ENCODE results near the gene LMNTD1.
"Not testable (repeated sequence)": the region's sequence is repeated elsewhere in the genome, so short reads cannot be mapped to it uniquely, and the experiment has no call there.

Gene LMNTD1, protein sequence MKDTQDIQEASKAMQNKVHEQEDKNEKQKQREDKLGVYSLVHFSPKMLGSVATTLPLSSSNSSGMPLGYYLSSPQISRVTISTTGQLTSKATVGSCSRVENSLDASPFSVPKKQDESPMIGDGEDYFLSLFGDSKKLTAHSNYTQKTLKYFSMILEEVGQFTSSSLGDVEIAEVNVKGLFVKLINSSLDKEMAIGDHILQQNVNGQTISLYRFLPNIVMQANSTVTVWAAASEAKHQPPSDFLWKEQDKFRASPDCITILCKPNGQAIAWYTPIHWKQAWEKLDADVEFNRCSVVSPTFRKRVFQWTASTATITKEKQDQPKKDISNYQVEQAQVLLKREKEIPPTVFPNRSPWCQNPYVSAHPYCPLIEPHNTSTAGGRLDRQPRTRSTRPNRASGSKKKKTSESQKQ

GRCh38 chr12:25553098-25553497, at the start of gene LMNTD1:
Gene LMNTD1, minus strand, starts transcription at chr12:25553283. Its CDS starts 324 bp downstream, at chr12:25552959.
- DNase-seq (ENCODE audit: low read depth), result no peak

DNA sequence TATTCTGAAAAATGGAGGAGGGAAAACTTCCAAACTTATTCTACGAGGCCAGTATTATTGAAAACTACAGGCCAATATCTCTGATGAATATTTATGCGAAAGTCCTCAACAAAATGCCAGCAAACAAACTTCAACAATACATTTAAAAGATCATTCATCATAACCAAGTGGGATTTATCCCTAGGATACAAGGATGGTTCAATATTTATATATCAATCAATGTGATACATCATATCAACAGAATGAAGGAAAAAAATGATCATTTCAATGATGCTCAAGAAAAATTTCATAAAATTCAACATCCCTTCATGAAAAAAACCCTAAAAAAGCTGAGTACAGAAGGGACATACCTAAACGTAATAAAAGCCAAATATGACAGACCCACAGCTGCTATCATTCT, 45.9 kb upstream of the LMNTD1 start:
- no peak for DNase-seq (ENCODE audit: low read depth)

GRCh38 chr12:25595496-25595895, 42.4 kb upstream of the LMNTD1 start:
- not testable (repeated sequence) for DNase-seq (ENCODE audit: low read depth)

- DNase-seq (ENCODE audit: low read depth), result no peak
These were observed 41.3 kb upstream of the LMNTD1 start for GRCh38 chr12:25594376-25594775.

DNA sequence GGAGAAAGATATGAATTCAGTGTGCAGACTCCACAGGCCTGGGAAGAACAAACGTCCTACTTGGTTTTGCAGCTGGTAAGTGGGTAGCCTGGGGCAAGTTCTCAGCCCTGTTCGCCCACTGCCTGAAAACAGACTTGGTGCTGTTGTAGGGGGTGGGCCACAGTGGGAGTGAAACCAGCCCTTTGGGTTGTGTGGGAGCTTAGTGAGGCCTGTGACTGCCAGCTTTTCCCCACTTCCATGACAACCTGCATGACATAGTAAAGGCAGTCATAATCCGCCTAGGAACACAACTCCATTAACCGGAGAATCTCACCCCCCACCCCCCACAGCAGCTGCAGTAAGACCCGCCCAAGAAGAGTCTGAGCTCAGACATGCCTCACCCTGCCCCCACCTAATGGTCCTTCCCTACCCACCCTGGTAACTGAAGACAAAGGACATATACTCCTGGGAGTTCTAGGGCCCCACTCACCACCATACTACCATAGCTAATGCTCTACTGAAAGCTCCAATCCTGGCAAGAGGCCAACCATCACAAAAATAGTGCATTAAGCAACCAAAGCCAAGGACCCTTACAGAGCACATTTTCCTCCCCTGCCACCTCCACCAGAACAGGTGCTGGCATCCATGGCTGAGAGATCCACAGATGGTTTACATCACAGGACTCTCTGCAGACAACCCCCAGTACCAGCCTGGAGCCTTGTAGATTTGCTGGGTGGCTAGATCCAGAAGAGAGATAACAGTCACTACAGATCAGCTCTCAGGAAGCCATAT, 39.8 kb upstream of the LMNTD1 start:
- no peak for DNase-seq (ENCODE audit: low read depth)

DNA sequence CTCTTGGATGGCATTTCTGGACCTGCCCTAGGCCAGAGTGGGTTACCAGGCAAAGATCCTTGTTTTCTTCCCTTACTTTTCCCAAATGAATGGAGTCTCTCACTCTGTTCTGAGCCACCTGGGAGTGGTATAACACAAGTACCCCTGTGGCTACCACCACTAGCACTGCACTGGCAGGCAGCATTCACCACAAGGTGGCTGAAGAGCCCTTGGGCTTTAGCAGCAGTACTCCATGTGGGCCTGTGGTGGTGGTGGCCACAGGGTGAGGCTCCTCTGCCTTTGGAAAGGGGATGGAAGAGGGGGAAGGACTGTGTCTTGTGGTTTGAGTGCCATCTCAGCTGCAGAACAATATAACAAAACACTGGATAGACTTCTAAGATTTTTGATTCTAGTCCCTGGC, 38.1 kb upstream of the LMNTD1 start:
- DNase-seq (ENCODE audit: low read depth), result no peak

DNA sequence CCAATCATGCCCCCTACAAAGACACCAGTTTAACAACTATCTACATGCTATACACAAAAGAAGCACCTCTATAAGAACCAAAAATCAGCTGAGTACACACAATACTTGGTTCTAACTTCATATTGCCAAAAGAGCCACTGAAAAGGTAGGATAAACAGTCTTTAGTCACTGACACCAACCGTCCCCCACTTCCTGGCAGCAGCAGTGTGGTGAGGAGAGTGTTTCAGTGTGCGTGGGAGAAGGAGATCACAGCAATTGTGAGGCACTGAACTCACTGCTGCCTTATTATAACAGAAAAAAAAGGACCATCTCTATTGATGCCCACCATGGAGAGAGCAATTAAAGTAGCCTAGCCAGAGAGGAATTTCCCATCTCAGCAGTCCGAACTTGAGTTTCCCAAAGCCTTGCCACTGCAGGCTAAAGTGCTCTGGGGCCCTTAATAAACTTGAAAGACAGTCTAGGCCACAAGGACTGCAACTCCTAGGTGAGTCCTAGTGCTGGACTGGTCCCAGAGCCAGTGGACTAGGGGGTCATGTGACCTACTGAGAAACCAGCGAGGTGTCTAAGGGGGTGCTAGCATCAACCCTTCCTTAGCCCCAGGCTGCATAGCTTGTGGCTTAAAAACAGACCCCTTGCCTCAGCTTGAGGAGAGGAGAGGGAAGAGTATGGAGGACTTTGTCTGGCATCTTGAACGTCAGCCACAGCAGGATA, 37.1 kb upstream of the LMNTD1 start:
- peak; percentile 32 for DNase-seq (ENCODE audit: low read depth)

DNA sequence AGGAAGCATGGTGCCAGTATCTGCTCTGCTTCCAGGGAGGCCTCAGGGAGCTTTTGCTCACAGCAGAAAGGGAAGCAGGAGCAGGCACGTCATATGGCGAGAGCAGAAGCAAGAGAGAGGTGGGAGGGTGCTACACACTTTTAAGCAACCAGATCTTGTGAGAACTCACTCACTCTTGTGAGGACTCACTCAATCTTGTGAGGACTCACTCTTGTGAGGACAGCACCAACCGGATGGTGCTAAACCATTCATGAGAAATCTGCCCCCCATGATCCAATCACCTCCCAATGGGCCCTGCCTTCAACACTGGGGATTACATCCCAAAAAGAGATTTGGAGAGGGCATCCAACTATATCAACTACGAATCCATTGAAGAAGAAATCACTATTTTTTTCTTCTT, 34.3 kb upstream of the LMNTD1 start:
- DNase-seq (ENCODE audit: low read depth), result no peak

GRCh38 chr12:25585662-25586061, 32.6 kb upstream of the LMNTD1 start:
- no peak for DNase-seq (ENCODE audit: low read depth)

DNA sequence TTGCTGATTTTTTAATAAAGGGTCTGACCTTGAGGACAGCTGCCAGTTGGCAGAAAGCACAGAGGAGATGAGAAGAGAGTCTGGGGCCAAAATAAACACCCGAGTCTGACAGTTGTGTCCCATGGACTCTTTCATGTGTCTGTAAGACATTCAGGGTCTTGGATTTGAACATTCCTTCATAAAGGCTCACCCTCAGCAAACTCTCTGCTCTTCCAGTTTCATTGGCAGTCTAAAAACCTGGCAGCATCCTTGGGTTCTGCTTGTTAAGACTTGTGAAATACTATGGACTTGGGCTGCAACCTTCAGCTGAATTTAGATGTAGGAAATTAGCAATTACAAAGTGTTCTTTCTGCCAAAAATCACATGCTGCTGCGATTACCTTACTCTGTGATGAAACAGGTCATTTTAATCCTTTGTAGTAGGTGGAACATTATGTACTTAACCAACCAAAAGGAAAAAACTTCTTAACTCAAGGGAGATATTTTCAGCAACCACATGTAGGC, 32.0 kb upstream of the LMNTD1 start:
- no peak for DNase-seq (ENCODE audit: low read depth)

- DNase-seq (ENCODE audit: low read depth), result no peak
These were observed 31.5 kb upstream of the LMNTD1 start for GRCh38 chr12:25584596-25584995.

DNA sequence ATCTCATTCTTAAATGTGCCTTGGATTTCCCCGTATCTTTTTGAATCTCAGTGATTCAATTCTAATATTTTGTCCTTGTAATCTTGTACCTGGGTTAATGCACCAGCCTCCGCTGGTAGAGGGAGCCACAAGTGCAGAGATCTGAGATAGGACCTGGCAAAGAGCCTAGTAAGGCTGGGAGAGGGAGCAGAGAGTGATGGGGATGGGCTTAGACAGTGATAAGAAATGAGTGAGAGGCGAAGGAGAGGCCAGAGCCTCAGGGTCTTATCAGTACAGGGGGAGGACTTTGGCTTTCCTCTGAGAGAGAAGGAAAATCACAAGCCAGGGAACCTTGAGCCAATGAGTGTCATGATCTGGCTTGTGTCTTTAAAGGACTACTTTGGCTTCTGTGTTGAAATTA, 30.5 kb upstream of the LMNTD1 start:
- no peak for DNase-seq (ENCODE audit: low read depth)

GRCh38 chr12:25581067-25581466, 28.0 kb upstream of the LMNTD1 start:
- DNase-seq (ENCODE audit: low read depth), result no peak

- no peak for DNase-seq (ENCODE audit: low read depth)
These were observed 25.5 kb upstream of the LMNTD1 start for GRCh38 chr12:25578411-25579143.

- no peak for DNase-seq (ENCODE audit: low read depth)
These were observed 21.7 kb upstream of the LMNTD1 start for GRCh38 chr12:25574761-25575160.

DNA sequence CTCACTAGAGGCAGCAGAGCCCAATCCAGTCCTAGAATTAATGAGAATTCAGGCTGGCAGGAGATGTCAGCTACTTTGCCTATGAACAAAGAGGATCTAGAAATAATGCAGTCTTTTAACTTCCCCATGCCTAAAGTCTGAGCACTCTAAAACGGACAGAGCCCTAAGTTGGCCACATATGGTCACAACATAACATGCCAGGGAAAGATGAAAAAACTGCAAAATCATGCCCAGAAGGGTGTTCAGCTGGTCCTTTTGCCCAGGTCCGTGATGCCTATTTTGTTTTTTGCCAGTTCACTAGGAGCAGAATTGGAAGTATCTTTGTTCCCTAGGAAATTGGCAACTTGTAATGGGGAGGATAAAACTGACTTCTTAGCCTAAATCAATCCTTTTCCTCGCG, 20.3 kb upstream of the LMNTD1 start:
- no peak for DNase-seq (ENCODE audit: low read depth)

DNA sequence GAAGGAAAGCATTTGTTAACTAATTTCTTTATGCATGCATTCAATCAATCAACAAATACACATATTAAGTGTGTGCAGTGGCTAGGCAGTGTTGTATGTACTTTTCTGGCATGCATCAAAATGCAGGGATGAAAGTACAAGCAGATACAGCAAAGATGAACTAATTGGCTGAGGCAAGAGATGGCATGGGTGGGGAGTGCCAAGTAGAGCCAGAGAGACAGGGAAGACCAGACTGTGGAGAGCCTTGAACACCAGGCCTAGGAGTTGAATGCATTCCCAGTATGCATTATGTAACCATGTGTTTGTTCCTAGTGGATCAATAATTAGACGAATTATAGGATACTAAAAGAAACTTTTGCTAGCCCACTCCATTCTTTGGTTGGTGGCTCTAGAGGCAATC, 17.3 kb upstream of the LMNTD1 start:
- no peak for DNase-seq (ENCODE audit: low read depth)

- no peak for DNase-seq (ENCODE audit: low read depth)
These were observed 13.3 kb upstream of the LMNTD1 start for GRCh38 chr12:25566202-25566949.

DNA sequence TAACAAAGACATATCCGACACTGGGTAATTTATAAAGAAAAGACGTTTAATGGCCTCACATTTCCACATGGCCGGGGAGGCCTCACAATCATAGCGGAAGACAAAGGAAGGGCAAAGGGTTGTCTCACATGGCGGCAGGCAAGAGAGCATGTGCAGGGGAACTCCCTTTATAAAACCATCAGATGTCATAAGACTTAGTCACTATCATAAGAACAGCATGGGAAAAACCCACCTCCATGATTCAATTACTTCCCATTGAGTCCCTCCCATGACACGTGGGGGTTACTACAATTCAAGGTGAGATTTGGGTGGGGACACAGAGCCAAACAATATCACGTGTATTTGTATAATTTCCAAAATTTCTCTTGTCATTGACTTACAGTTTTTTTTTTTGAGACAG, 5.5 kb upstream of the LMNTD1 start:
- no peak for DNase-seq (ENCODE audit: low read depth)

DNA sequence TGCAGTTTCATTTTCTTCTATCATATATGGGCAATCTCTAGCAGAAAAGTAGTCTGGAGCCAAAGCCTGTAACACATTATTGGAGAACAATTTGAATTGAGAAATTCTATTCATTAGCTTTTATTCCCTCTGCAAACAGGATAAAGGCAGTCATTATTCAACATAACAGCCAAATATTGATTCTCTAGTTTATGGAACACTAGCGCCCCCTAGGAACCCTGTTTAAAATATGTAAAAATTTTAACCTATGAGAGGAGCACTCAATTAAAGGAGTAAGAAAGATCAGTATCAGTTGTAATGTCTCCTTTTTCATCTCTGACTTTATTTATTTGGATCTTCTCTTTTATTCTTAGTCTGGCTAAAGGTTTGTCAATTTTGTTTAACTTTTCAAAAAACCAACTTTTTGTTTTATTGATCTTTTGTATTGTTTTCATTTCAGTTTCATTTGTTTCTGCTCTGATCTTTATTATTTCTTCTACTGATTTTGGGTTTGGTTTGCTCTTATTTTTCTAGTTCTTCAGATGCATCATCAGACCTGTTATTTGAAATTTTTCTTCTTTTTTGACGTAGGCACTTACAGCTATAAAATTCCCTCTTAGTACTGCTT, 4.8 kb upstream of the LMNTD1 start:
- no peak for DNase-seq (ENCODE audit: low read depth)

GRCh38 chr12:25556153-25556552, 3.1 kb upstream of the LMNTD1 start:
- no peak for DNase-seq (ENCODE audit: low read depth)
